Nephron (organoid): Measurements from ENCODE around the gene CRABP2.

ENCODE experiments used
- H3K27ac Mint-ChIP-seq, 3 experiments: 2 replicates each; pipeline ENCODE4 v1.8.0; 2020; ENCODE audit warnings: mixed read lengths in 3 of 3, mild to moderate bottlenecking in 2 of 3, moderate library complexity in 1 of 3
- H3K27me3 Mint-ChIP-seq: 2 replicates; pipeline ENCODE4 v1.8.0; 2021; ENCODE audit warnings: low read depth, mild to moderate bottlenecking, moderate library complexity, mixed read lengths
- H3K36me3 Mint-ChIP-seq: 2 replicates; pipeline ENCODE4 v1.8.0; 2020; ENCODE audit warnings: low read depth, mixed read lengths
- H3K4me1 Mint-ChIP-seq: 2 replicates; pipeline ENCODE4 v1.8.0; 2020; ENCODE audit warnings: mixed read lengths
- H3K4me3 Mint-ChIP-seq, 3 experiments: 2 replicates each; pipeline ENCODE4 v1.8.0; 2020; ENCODE audit warnings: mild to moderate bottlenecking in 3 of 3, mixed read lengths in 3 of 3, moderate library complexity in 2 of 3
- H3K9me3 Mint-ChIP-seq: 2 replicates; pipeline ENCODE4 v1.8.0; 2020; ENCODE audit warnings: mixed read lengths
- CTCF ChIP-seq, 3 experiments: fragments of 200-600 bp; sonication (generic); IDR thresholded peaks; one replicate each; pipeline ENCODE4 v1.5.0; 2021; ENCODE audit warnings: antibody characterized with exemption in 3 of 3; ENCODE audit not compliant: unreplicated experiment in 3 of 3

CRABP2 gene

GRCh38 chr1:156662005-156662799 is 43.2 kb downstream of the CRABP2 start:
- Mint-ChIP-seq H3K27me3 (peaks cover 22% of the 10 kb centered on the region), H3K4me3 (peak overlapping the region in 2 of 3 experiments; percentile 77 to 92), H3K36me3 (no peaks in the 10 kb centered on the region), H3K4me1 (peaks cover 81% of the 10 kb centered on the region), H3K27ac (peak overlapping the region; percentile 93 to 99 (median 94)), H3K9me3 (no peaks in the 10 kb centered on the region)
- no peak for TF ChIP-seq CTCF (IDR thresholded peaks at IDR 0.05; ENCODE audit: unreplicated experiment in 3 of 3)

- peak overlapping the region; percentile 49 to 92 (median 78) for H3K4me3 Mint-ChIP-seq
- peaks cover 73% of the 10 kb centered on the region for H3K4me1 Mint-ChIP-seq
- no peak for TF ChIP-seq CTCF (IDR thresholded peaks at IDR 0.05; ENCODE audit: unreplicated experiment in 3 of 3)
- peak overlapping the region; percentile 93 to 99 (median 95) for H3K27ac Mint-ChIP-seq
- H3K36me3 Mint-ChIP-seq, result no peaks in the 10 kb centered on the region
- no peaks in the 10 kb centered on the region for H3K9me3 Mint-ChIP-seq
- H3K27me3 Mint-ChIP-seq, result peaks cover 37% of the 10 kb centered on the region
Measured at GRCh38 chr1:156660752-156661112, 44.7 kb downstream of the CRABP2 start.

- Mint-ChIP-seq H3K4me1 (peaks cover 67% of the 10 kb centered on the region), H3K9me3 (no peaks in the 10 kb centered on the region), H3K4me3 (peak overlapping the region; percentile 71 to 92 (median 78)), H3K36me3 (no peaks in the 10 kb centered on the region), H3K27ac (peak overlapping the region; percentile 93 to 99 (median 95)), H3K27me3 (peaks cover 42% of the 10 kb centered on the region)
- TF ChIP-seq CTCF (IDR thresholded peaks at IDR 0.05; ENCODE audit: unreplicated experiment in 3 of 3), result peak; percentile 98 to 99 (median 98)
Measured at GRCh38 chr1:156659988-156660751, 45.2 kb downstream of the CRABP2 start.

GRCh38 chr1:156659661-156659987 is 45.8 kb downstream of the CRABP2 start:
- TF ChIP-seq CTCF (IDR thresholded peaks at IDR 0.05; ENCODE audit: unreplicated experiment in 3 of 3), result no peak
- Mint-ChIP-seq H3K27ac (peak overlapping the region; percentile 19 to 93 (median 59)), H3K27me3 (peaks cover 48% of the 10 kb centered on the region), H3K4me1 (peaks cover 62% of the 10 kb centered on the region), H3K9me3 (no peaks in the 10 kb centered on the region), H3K4me3 (peak overlapping the region; percentile 71 to 92 (median 78)), H3K36me3 (no peaks in the 10 kb centered on the region)

- TF ChIP-seq CTCF (IDR thresholded peaks at IDR 0.05; ENCODE audit: unreplicated experiment in 3 of 3), result no peak
- H3K27me3 Mint-ChIP-seq, result peaks cover 54% of the 10 kb centered on the region
- H3K4me3 Mint-ChIP-seq, result peak overlapping the region in 2 of 3 experiments; percentile 78 to 92
Measured at GRCh38 chr1:156658945-156659574, 46.3 kb downstream of the CRABP2 start.

More at GRCh38 chr1:156658945-156659574, 46.3 kb downstream of the CRABP2 start:
- peaks cover 57% of the 10 kb centered on the region for H3K4me1 Mint-ChIP-seq
- H3K27ac Mint-ChIP-seq, result peak overlapping the region; percentile 19 to 93 (median 59)
- H3K9me3 Mint-ChIP-seq, result no peaks in the 10 kb centered on the region
- H3K36me3 Mint-ChIP-seq, result no peaks in the 10 kb centered on the region
